ENCODE data around the gene GLT6D1. TPM values are rescaled to one million over a fixed set of nuclear protein-coding genes. Genes with fewer than 3 reads are reported as not detected.
A peak's percentile ranks its signal among the peaks of the same experiment; 100 is the strongest.

Gene GLT6D1
- total RNA-seq, 1 donor from 2014 or later: not detected

GRCh38 chr9:135648494-135649410 is 9.4 kb upstream of the GLT6D1 start:
- no peaks in the 10 kb centered on the region for H3K4me1 Mint-ChIP-seq (ENCODE audit: low read depth, unreplicated experiment)
- Histone ChIP-seq H3K4me3 (ENCODE audit: insufficient read depth, low read depth, low read length) (no peak overlapping the region), H3K27ac (ENCODE audit: low read depth, low read length) (no peak overlapping the region), H2AFZ (ENCODE audit: low read depth, low read length) (no peak overlapping the region), H3K4me2 (ENCODE audit: low read length) (no peak overlapping the region), H3K9me3 (ENCODE audit: insufficient read depth, low read depth, low read length) (peaks cover 26% of the 10 kb centered on the region), H3K27me3 (ENCODE audit: insufficient read depth, low read length) (no peaks in the 10 kb centered on the region), H4K20me1 (ENCODE audit: insufficient read depth, low read length) (no peaks in the 10 kb centered on the region), H3K79me2 (ENCODE audit: insufficient read depth, low read length) (no peaks in the 10 kb centered on the region), H3K4me1 (ENCODE audit: insufficient read depth, low read length) (no peaks in the 10 kb centered on the region), H3K9ac (ENCODE audit: low read length) (no peak overlapping the region), H3K36me3 (ENCODE audit: insufficient read depth, low read length) (no peaks in the 10 kb centered on the region)
- peaks cover 5% of the 10 kb centered on the region for H3K27me3 Mint-ChIP-seq (ENCODE audit: low read depth, unreplicated experiment)
- H3K9me3 Mint-ChIP-seq (ENCODE audit: unreplicated experiment): peaks cover 35% of the 10 kb centered on the region
- no peak for FAIRE-seq
- TF ChIP-seq EZH2 (IDR thresholded peaks at IDR 0.05; ENCODE audit: insufficient read depth, low read length) (no peak), CTCF (IDR thresholded peaks at IDR 0.05; ENCODE audit: insufficient read depth, low read depth, low read length) (no peak)
- H3K36me3 Mint-ChIP-seq (ENCODE audit: low read depth, unreplicated experiment): peaks cover 8% of the 10 kb centered on the region
- DNase-seq (ENCODE audit: low read depth): no peak
- H3K27ac Mint-ChIP-seq (ENCODE audit: unreplicated experiment): no peak overlapping the region
- peak overlapping the region; percentile 63 for H3K4me3 Mint-ChIP-seq (ENCODE audit: unreplicated experiment)

- H3K4me3 ChIP-seq (ENCODE audit: insufficient read depth, low read depth, low read length): no peak overlapping the region
- peaks cover 5% of the 10 kb centered on the region for H3K27me3 Mint-ChIP-seq (ENCODE audit: low read depth, unreplicated experiment)
- H3K4me1 Mint-ChIP-seq (ENCODE audit: low read depth, unreplicated experiment): no peaks in the 10 kb centered on the region
- H3K4me2 ChIP-seq (ENCODE audit: low read length): no peak overlapping the region
- no peak for FAIRE-seq
- no peaks in the 10 kb centered on the region for H3K4me1 ChIP-seq (ENCODE audit: insufficient read depth, low read length)
- no peaks in the 10 kb centered on the region for H3K27me3 ChIP-seq (ENCODE audit: insufficient read depth, low read length)
- H3K9me3 Mint-ChIP-seq (ENCODE audit: unreplicated experiment): peaks cover 42% of the 10 kb centered on the region
- no peak overlapping the region for H3K27ac ChIP-seq (ENCODE audit: low read depth, low read length)
- H4K20me1 ChIP-seq (ENCODE audit: insufficient read depth, low read length): no peaks in the 10 kb centered on the region
- no peak overlapping the region for H3K9ac ChIP-seq (ENCODE audit: low read length)
- no peak for DNase-seq (ENCODE audit: low read depth)
- no peaks in the 10 kb centered on the region for H3K79me2 ChIP-seq (ENCODE audit: insufficient read depth, low read length)
- H3K27ac Mint-ChIP-seq (ENCODE audit: unreplicated experiment): no peak overlapping the region
- H2AFZ ChIP-seq (ENCODE audit: low read depth, low read length): no peak overlapping the region
- no peaks in the 10 kb centered on the region for H3K36me3 ChIP-seq (ENCODE audit: insufficient read depth, low read length)
- H3K36me3 Mint-ChIP-seq (ENCODE audit: low read depth, unreplicated experiment): peaks cover 8% of the 10 kb centered on the region
- H3K9me3 ChIP-seq (ENCODE audit: insufficient read depth, low read depth, low read length): peaks cover 26% of the 10 kb centered on the region
- TF ChIP-seq EZH2 (IDR thresholded peaks at IDR 0.05; ENCODE audit: insufficient read depth, low read length) (no peak), CTCF (IDR thresholded peaks at IDR 0.05; ENCODE audit: insufficient read depth, low read depth, low read length) (no peak)
- H3K4me3 Mint-ChIP-seq (ENCODE audit: unreplicated experiment): no peak overlapping the region
These were observed 8.5 kb upstream of the GLT6D1 start for GRCh38 chr9:135647884-135648283.

Data from astrocyte (in vitro differentiated cells and primary cell).